ENCODE data around the gene AP2A2. TPM values are rescaled to one million over a fixed set of nuclear protein-coding genes. Genes with fewer than 3 reads are reported as not detected.

Gene AP2A2
- total RNA-seq, 1 donor from 2014 or later = 26.2 TPM

GRCh38 chr11:924406-925157, 1.1 kb upstream of the AP2A2 start:
- no peak for DNase-seq (ENCODE audit: low read depth)

GRCh38 chr11:925158-925495, 543 bp upstream of the AP2A2 start:
- no peak for DNase-seq (ENCODE audit: low read depth)

DNA sequence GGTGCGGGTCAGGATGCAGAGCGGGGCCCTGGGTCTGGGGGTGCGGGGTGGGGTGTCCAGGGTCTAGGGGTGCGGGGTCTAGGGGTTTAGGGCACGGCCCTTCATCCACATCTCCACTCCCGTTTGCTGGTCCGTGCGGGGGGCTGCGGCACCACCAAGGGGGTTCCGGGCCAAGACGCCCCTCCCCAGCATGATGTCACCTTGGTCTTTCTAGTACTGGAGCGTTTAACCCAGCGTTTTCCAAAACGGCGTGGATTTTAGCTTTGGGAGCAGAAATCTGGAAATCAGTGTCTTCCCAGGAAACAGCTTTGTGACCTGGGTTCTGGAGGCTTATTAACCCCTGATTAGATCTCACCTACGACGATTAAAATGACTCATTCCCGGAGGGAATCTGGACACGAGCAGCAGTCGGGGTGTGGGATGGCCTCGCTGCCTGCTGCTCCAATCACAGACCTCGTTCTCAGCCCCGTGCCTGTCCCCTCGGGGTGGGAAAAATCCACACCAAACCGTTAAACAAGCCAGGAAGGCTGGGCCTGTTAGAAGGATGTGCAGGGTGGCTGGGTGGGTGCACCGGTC, 759 bp downstream of the AP2A2 start:
- DNase-seq (ENCODE audit: low read depth) = peak; percentile 60

- no peak for DNase-seq (ENCODE audit: low read depth)
Measured at GRCh38 chr11:927871-928270, 2.2 kb downstream of the AP2A2 start.

DNA sequence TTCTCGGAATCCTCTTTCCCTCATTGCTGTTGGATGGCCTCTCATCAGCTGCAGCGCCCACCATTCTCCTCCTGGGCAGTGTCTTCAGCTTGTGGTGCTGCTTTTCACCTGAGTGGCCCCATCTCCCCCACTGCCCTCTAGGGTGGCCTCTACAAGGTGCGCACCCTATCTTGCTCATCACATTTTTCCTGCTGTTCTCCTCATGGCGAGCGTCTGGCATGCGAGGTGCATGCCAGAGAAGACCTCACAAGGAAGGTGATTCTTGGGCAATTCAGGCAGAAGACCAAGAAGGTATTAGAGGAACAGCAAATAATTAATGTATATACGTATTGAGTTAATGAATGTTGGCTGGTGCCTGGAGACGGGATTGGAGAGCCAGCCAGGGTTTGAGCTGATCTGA, 3.1 kb downstream of the AP2A2 start:
- DNase-seq (ENCODE audit: low read depth) = no peak

DNA sequence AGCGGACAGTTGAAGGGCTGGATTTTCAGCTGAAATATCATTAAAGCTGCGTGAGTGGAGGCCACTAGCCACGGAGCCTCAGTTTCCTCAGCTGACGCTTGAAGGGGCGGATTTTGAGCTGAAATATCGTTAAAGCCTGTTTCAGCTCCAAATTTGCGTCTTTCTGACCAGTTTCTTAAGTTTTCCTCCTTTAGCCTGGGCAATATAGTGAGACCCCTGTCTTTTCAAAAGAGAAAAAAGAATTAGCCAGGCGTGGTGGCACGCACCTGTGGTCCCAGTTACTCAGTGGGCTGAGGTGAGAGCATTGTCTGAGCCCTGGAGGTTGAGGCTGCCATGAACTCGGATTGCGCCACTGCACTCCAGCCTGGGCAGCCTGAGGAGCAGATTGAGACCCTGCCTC, 3.7 kb downstream of the AP2A2 start:
- no peak for DNase-seq (ENCODE audit: low read depth)

DNA sequence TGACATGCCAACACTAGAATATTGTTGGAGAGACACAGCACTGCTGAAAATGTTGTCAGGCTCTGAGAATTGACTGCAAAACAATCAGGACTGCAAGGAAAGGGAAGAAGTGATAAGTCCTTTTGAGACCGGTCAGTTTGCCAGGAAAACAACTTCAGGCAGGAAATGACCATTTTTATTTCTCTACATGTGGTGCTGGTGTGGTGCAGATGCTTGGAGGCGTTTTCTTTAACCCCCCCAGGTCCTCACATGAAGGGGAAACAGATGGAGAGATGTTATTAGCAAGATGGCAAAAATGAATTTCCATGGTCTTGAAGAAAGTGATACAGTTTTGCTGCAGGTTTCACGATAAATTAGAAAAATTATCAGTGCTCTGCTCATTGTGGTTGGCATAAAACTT, 5.7 kb downstream of the AP2A2 start:
- DNase-seq (ENCODE audit: low read depth) = no peak

DNA sequence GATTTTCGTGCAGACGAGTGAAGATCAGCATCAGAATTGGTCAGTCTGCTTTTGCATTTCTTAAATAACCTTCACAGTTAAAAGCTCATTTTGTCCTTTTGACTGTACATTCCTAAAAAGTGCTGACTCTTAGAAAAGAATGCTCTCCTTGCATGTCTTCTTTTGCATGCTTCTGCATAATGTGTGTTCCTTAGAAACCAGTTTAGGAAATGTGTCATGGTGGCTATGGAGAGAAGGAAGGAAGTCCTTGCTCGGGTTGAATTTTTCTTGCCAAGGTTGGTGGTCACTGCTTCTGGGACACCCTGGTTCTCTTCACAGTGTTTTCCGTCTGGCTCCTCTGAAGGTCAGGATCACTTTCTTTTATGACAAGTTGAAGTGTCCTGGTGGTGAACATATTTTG, 6.8 kb downstream of the AP2A2 start:
- no peak for DNase-seq (ENCODE audit: low read depth)

GRCh38 chr11:933142-933851, 7.6 kb downstream of the AP2A2 start:
- no peak for DNase-seq (ENCODE audit: low read depth)

- no peak for DNase-seq (ENCODE audit: low read depth)
Measured at GRCh38 chr11:933936-934335, 8.3 kb downstream of the AP2A2 start.

GRCh38 chr11:934527-934926, 8.9 kb downstream of the AP2A2 start:
- DNase-seq (ENCODE audit: low read depth) = no peak

DNA sequence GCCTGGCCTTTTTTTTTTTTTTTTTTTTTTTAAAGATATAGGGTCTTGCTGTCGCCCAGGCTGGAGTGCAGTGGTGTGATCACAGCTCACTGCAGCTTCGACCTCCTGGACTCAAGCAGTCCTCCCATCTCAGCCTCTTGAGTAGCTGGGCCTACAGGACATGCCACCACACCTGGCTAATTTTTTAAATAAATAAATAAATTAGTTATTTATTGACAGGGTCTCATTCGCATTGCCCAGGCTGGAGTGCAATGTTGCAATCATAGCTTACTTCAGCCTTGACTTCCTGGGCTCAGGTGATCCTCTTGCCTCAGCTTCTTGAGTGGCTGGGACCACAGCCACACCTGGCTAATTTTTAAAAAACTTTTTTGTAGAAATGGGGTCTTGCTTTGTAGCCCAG, 10.5 kb downstream of the AP2A2 start:
- DNase-seq (ENCODE audit: low read depth) = no peak

GRCh38 chr11:937841-938261, 12.2 kb downstream of the AP2A2 start:
- no peak for DNase-seq (ENCODE audit: low read depth)

DNA sequence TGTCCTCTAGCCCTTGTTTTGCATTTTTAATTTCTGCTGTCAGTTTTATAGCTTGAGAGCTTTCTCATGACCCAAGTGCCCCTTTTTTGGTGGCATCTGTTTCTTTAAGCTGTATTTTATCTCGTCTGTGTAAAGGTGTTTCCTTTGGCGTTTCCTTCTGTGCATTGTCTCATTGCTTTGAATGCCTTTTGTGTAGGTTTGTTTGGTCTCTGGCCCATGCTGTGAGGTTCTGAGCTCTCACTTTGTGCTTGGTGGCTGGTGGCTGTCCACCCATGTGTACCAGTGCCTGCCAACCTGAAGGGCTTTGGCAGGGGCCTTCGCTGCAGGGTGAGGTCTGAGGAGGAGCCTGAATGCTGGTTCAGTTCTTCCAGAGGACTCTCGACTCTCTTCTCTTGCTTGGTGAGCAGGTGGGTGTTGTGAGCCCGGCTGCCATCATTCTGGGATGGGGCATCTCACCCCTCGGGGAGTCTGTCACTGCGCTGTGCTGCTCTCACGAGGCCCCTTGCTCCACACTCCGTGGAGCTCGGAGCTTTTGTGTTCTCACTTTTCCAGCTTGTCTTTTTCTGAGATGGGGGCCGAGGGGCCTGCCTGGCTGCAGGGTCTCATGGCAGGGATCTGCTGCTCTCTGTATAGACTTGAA, 14.9 kb downstream of the AP2A2 start:
- DNase-seq (ENCODE audit: low read depth) = no peak

DNA sequence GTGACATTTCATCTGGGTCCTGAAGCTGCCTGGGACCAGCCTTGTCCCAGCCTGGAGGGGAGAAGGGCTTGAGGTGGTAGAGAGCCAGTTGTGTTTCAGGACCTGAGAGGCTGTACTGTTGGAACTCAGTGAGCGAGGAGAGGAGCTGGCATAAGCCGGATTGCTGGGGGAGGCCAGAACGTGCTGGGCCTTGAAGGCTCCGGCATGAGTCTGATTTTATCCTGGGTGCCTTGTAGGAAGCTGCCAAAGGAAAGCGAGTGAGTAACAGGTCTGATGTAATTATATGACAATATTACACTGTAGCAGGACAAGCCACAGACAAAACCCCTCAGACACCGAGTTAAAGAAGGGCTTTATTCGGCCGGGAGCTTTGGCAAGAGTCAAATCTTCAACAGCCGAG, 17.2 kb downstream of the AP2A2 start:
- DNase-seq (ENCODE audit: low read depth) = peak; percentile 23

GRCh38 chr11:944711-945470, 19.2 kb downstream of the AP2A2 start:
- no peak for DNase-seq (ENCODE audit: low read depth)

- DNase-seq (ENCODE audit: low read depth) = peak; percentile 40
Measured at GRCh38 chr11:945986-946385, 20.3 kb downstream of the AP2A2 start.

DNA sequence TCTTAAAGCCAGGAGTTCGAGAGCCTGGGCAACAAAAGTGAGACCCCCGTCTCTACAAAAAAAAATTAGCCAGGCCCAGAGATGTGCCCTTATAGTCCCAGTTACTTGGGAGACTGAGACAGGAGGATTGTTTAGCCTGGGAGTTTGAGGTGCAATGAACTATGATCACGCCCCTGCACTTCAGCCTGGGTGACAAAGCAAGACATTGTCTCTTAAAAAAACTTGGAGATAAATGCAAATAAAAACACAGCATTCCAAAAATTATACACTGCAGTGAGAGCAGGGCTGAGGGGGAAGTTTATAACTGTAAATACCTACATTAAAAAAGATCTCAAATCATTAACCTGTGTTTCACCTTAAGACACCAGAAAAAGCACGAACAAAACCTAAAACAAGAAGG, 22.1 kb downstream of the AP2A2 start:
- DNase-seq (ENCODE audit: low read depth) = no peak

DNA sequence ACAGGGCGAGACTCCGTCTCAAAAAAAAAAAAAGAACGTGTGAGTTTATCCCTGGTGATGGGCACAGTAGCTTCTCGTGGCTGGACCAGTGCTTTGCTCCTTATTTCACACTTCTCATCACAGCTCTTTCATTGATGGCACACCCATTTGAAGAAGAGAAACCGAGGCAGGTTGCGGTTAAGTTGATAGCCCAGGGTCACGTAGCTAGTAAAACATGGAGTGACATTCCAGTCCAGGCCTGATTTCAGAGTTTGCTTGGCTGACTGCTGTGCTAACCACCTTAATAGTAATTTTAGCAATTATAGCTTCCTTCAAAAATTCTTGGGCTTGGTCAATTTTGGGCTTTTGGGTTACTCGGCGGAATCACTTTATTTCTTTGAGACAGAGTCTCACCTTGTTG, 25.8 kb downstream of the AP2A2 start:
- no peak for DNase-seq (ENCODE audit: low read depth)

DNA sequence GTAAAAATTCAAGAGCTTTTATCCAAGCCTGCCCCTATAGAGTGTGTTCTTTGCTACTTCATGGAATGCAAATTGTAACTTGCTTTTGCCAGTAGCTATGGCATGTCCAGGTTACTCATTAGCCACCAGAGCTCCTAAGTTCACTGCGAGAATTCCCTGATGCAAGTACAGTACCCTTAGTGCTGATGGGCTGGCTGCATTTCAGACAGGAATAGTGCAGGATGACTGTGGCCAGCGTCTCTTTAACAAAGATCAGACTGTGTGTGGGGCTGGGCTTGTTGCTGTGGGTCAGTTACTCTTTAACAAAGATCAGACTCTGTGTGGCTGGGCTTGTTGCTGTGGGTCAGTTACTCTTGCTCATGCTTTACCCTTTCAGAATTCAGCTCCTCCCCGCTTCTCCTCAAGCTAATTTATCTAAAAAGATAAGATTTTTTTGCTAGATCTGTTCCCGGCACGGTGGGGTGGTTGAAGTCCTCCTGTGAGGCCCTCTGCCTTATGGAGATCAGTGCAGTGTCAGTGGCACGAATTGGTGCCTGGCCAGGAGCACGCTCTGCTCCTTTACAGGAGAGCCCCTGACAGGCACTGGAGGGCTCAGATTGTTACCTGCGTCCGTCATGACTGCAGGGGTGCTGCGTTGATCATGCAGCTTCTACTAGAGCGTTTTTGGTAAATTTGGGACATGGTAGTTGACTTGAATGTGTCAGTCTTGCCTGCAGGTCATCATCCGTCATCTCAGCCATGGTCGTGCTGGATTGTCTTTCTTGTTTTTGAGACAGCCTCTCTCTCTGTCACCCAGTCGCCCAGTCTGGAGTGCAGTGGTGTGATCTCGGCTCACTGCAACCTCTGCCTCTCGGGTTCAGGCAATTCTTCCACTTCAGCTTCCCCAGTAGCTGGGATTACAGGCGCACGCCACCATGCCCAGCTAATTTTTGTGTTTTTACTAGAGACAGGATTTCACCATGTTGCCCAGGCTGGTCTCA, 27.0 kb downstream of the AP2A2 start:
- no peak for DNase-seq (ENCODE audit: low read depth)
